Measurements from ENCODE around the gene TRABD2B.

Gene TRABD2B

GRCh38 chr1:48000883-48001282 is 3.7 kb upstream of the TRABD2B start:
- Histone ChIP-seq H3K9me3 (ENCODE audit: control insufficient read depth, insufficient read depth, low read depth, low read length) (no peaks in the 10 kb centered on the region), H3K27ac (ENCODE audit: extremely low read depth, low read depth, low read length) (no peak overlapping the region), H3K4me3 (ENCODE audit: low read depth, low read length) (no peak overlapping the region), H3K4me1 (ENCODE audit: control insufficient read depth, insufficient read depth, low read length) (peaks cover 11% of the 10 kb centered on the region), H3K36me3 (ENCODE audit: control insufficient read depth in 2 of 2, insufficient read depth in 1 of 2, low read length in 2 of 2) (no peaks in the 10 kb centered on the region)
- POLR2A ChIA-PET: no interaction called here
- CTCF ChIA-PET: interaction anchor here (0.9 to 8.5 kb wide), 4 partner anchors 52 to 202 kb away, joined by 4 to 151 read pairs (median 12); no protein-coding TSS in a partner anchor
- no peak for TF ChIP-seq ZNF280D (tag by site-specific recombination; IDR thresholded peaks at IDR 0.05)
- TF ChIP-seq ZEB2 (tag by site-specific recombination; IDR thresholded peaks at IDR 0.05): no peak
- no peak for TF ChIP-seq KLF8 (tag by site-specific recombination; IDR thresholded peaks at IDR 0.05)
- TF ChIP-seq ZBTB48 (tag by site-specific recombination; IDR thresholded peaks at IDR 0.05): no peak
- no peak for TF ChIP-seq ZNF843 (tag by site-specific recombination; IDR thresholded peaks at IDR 0.05)
- TF ChIP-seq PRDM6 (tag by site-specific recombination; IDR thresholded peaks at IDR 0.05): no peak
- TF ChIP-seq ZNF677 (tag by site-specific recombination; IDR thresholded peaks at IDR 0.05): no peak
- TF ChIP-seq YY2 (tag by site-specific recombination; IDR thresholded peaks at IDR 0.05): no peak
- no peak for TF ChIP-seq ZNF426 (tag by site-specific recombination; IDR thresholded peaks at IDR 0.05)
- no peak for TF ChIP-seq ZNF223 (tag by site-specific recombination; IDR thresholded peaks at IDR 0.05)
- no peak for TF ChIP-seq ZNF510 (tag by site-specific recombination; IDR thresholded peaks at IDR 0.05; ENCODE audit: insufficient replicate concordance)
- no peak for TF ChIP-seq ZBTB20 (tag by site-specific recombination; IDR thresholded peaks at IDR 0.05)

- CTCF ChIA-PET: interaction anchor here (0.6 to 8.5 kb wide), 17 partner anchors 9 to 661 kb away, joined by 3 to 151 read pairs (median 7); no protein-coding TSS in a partner anchor
- Histone ChIP-seq H3K4me1 (ENCODE audit: control insufficient read depth, insufficient read depth, low read length) (peaks cover 9% of the 10 kb centered on the region), H3K36me3 (ENCODE audit: control insufficient read depth in 2 of 2, insufficient read depth in 1 of 2, low read length in 2 of 2) (peaks cover 0 to 4% of the 10 kb centered on the region in 2 experiments; a peak in 1 of 3 replicates), H3K4me3 (ENCODE audit: low read depth, low read length) (no peak overlapping the region), H3K27ac (ENCODE audit: extremely low read depth, low read depth, low read length) (no peak overlapping the region), H3K9me3 (ENCODE audit: control insufficient read depth, insufficient read depth, low read depth, low read length) (no peaks in the 10 kb centered on the region)
- POLR2A ChIA-PET: interaction anchor here (2.2 kb wide), 1 partner anchor 49 kb away, joined by 5 read pairs; no protein-coding TSS in a partner anchor
- TF ChIP-seq ZNF211 (tag by site-specific recombination; IDR thresholded peaks at IDR 0.05; ENCODE audit: low read depth) (no peak), ZNF747 (tag by site-specific recombination; IDR thresholded peaks at IDR 0.05) (no peak), ZNF391 (tag by site-specific recombination; IDR thresholded peaks at IDR 0.05; ENCODE audit: borderline replicate concordance, low read depth) (no peak), ZNF623 (tag by site-specific recombination; IDR thresholded peaks at IDR 0.05) (no peak), ZNF571 (tag by site-specific recombination; IDR thresholded peaks at IDR 0.05) (no peak), ZNF560 (tag by site-specific recombination; IDR thresholded peaks at IDR 0.05; ENCODE audit: borderline replicate concordance) (no peak), ZNF404 (tag by site-specific recombination; IDR thresholded peaks at IDR 0.05) (no peak), ZNF792 (tag by site-specific recombination; IDR thresholded peaks at IDR 0.05) (no peak)
Measured at GRCh38 chr1:47999097-47999496, 1.9 kb upstream of the TRABD2B start.
